HFF-Myc (cell line): ENCODE results near the gene PDE9A.
"Not testable (repeated sequence)": the region's sequence is repeated elsewhere in the genome, so short reads cannot be mapped to it uniquely, and the experiment has no call there.

Experiments used
- DNase-seq: peaks from one replicate; pipeline ENCODE4 v3.0.0-alpha.2; 2011; ENCODE audit warnings: low read depth; ENCODE audit errors: extremely low read depth
- H3K4me3 ChIP-seq: replicated peaks from 2 replicates; pipeline ENCODE4 v1.5.1; 2011; ENCODE audit warnings: low read depth, mild to moderate bottlenecking, control low read depth, low read length
- TF ChIP-seq, protein P1 (sequence below): IDR thresholded peaks from 2 replicates; pipeline ENCODE4 v1.5.1; 2012; ENCODE audit warnings: mild to moderate bottlenecking, low read depth, low read length, control low read depth; ENCODE audit errors: missing control alignments

The PDE9A gene

DNA sequence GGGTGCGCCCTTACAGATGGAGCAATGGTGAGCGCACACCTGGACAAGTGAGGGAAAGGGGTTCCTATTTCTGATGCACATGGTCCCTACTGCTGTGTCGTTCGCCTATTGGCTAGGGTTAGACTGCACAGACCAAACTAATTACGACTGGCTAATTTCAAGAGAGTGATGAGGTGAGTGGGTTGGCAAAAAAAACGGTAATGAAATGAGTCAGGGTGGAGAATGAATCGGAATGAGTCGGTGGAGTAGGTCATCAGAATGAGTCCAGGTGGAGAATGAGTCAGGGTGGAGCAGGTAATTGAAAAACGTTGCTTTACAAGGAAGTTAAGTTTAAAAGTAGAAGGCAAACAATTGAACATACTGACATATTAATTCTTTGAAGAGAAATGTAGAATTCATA is 146.1 kb downstream of the PDE9A start:
- TF ChIP-seq, protein P1, sequence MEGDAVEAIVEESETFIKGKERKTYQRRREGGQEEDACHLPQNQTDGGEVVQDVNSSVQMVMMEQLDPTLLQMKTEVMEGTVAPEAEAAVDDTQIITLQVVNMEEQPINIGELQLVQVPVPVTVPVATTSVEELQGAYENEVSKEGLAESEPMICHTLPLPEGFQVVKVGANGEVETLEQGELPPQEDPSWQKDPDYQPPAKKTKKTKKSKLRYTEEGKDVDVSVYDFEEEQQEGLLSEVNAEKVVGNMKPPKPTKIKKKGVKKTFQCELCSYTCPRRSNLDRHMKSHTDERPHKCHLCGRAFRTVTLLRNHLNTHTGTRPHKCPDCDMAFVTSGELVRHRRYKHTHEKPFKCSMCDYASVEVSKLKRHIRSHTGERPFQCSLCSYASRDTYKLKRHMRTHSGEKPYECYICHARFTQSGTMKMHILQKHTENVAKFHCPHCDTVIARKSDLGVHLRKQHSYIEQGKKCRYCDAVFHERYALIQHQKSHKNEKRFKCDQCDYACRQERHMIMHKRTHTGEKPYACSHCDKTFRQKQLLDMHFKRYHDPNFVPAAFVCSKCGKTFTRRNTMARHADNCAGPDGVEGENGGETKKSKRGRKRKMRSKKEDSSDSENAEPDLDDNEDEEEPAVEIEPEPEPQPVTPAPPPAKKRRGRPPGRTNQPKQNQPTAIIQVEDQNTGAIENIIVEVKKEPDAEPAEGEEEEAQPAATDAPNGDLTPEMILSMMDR = no peak
- H3K4me3 ChIP-seq = no peak overlapping the region
- no peak for DNase-seq

DNA sequence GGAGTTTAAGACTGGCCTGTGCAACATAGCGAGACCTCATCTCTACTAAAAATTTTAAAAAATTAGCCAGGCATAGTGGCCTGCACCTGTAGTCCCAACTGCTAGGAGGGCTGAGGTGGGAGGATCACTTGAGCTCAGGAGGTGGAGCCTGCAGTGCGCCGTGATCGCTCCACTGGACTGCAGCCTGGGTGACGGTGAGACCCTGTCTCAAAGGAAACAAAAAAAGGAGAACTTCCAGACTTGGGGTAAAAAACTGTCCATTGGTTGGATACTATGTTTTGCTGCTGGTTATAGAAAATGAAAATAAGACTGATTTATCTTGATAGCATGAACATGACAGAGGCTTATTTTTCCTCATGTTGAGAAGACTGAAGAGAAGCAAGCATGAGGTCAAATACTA is 146.5 kb downstream of the PDE9A start:
- no peak overlapping the region for H3K4me3 ChIP-seq
- TF ChIP-seq, protein P1 = no peak
- DNase-seq = no peak

DNA sequence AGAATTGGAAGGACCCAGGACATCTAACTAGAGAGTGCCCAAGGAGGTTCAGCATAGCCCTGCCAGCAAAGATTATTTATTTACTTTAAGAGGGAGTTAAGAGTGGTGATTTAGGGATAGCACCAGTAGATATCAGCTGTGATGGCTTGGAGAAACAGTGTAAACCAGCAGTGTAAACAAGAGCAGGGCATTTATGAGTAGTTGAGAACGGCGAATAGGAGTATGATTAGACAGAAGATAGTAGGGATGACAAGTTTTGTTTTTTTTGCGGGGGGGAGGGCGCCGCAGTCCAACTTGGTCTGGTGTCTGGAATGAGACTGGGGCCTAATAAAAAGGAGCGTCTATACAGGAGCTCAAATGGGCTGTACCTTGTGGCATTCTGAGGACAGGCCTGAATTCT is 148.2 kb downstream of the PDE9A start:
- not testable (repeated sequence) for H3K4me3 ChIP-seq, DNase-seq

DNA sequence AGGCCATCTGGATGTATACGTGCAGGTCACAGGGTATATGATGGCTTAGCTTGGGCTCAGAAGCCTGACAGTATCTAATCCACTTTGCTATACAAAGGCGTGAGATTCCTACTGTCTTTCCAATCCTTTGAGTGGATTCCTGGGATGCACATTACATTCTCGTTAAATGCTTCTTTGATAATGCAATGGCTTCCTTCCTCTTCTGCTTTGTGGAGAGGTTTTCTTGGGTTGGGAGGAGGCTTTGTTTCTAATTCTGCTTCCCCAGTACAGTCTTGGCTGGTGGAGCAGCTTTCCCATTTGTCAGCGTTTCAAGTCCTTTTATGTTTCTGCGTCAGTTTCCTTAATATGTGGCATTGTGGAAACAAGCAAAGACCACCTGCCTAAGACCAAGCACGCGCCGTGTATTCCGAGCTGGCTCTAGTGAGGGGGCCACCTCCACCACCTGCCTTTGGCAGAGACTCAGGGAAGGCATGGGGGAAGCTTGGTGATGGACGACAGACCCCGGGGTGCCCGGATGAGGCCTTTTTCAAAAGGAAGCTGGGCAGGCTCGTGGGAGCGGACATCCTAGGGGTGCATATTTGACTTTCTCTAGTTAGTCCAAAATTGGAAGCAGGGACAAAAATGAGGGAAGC is 153.2 kb downstream of the PDE9A start:
- DNase-seq = no peak
- TF ChIP-seq, protein P1 = no peak

DNA sequence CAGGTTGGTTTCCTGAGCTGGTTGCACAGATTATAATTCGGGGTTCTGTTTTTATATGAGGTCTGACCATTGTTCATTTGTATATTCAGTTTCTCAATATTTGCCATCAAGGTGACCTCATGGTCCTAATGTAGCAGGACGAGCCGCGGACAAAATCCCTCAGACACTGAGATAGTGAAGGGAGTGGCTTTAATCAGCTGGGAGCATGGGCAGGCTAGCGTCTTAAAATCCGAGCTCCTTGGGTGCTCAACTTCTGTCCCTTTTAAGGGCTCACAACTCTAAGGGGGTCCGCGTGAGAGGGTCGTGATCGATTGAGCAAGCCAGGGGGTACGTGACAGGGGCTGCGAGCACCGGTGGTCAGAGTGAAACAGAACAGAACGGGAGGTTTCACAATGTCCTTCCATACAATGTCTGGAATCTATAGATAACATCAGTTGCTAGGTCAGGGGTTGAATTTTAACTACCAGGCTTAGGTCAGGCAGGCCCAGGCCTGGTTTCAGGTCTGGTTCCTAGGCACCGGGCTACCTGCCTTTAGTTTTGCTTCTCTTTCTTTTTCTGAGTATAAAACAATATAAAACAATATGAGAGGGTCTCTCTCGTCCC is 154.0 kb downstream of the PDE9A start:
- DNase-seq, H3K4me3 ChIP-seq: not testable (repeated sequence)

More for the DNA sequence above, 153.2 kb downstream of the PDE9A start:
- H3K4me3 ChIP-seq = no peak overlapping the region

DNA sequence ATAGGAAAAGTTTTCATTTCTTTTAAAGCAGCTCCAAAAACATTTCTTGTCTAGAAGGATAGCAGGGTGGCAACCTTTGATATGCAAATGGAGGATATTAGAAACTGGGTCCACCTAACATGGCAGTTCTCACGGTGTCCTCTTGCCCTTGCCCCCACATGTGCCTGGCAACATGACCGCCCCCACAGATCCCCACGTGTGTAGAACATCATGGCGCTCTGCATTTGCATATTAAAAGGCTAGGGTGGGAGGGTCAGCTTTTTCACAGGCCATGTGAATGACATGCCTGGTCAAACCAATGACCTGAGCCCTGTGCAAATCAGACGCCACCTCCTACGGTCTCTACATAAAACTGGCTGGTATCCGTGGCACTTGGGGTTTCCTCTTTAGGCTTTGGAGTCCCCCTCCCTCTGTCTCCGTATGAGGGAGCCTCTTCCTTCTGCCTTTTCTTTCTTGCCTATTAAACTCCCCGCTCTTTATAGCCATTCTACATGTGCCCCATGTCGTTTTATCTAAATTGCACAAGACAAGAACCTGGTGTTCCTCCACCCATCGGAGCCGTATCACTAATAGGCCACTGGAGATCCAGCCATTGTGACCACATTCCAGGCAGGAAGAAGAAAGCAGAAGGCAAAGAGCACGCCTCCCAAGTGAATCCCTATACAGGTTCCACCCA is 154.7 kb downstream of the PDE9A start:
- no peak overlapping the region for H3K4me3 ChIP-seq
- TF ChIP-seq, protein P1 = no peak
- no peak for DNase-seq

DNA sequence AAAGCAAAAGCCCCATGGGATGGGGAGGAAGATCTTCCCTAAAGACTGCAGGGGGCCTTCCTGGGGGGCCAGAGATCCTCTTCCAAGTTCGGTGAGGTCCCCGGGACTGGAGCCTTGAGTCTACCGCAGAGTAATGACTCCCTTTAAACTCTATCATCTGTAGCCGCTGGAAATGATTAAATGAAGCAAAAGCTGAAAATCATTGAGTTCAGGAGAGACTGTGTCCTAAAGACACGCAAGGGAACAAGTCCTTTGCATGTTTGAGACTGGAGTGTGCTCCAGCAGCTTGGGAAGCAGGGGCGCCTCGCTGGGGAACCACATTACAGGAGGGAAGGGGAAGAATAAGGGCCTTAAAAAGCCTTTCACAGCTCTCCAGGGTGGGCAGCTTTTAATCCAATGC is 155.8 kb downstream of the PDE9A start:
- no peak for DNase-seq
- TF ChIP-seq, protein P1 = no peak
- no peak overlapping the region for H3K4me3 ChIP-seq
